IMR-90 (cell line): ENCODE data around the gene ABL1. TPM values are rescaled to one million over a fixed set of nuclear protein-coding genes. Genes with fewer than 3 reads are reported as not detected.

Experiments
- ATAC-seq: fragments of 200-7000 bp; cut with Tn5 transposase; 2 replicates; pipeline ENCODE4 v1.9.1; 2020; ENCODE audit warnings: low read depth, mild to moderate bottlenecking, moderate library complexity
- BruUV-seq: library from RNA; stranded (reverse); fragments of 400-500 nt; replicated peaks from 2 replicates; lab custom pipeline; 2021; lab: Mats Ljungman, UMichigan
- CTCF ChIA-PET: fragments of 300-600 bp; formaldehyde crosslinking; extraction: SDS; loops from one replicate; lab custom pipeline; 2021; ENCODE audit warnings: antibody characterized with exemption; lab: Yijun Ruan, JAX
- POLR2A ChIA-PET: fragments of 300-600 bp; sonication (Branson Sonifier 250); formaldehyde crosslinking; loops from one replicate; lab custom pipeline; 2022; ENCODE audit warnings: antibody characterized with exemption; ENCODE audit not compliant: unreplicated experiment; lab: Charles Lee
- DNase-seq: peaks from one replicate; pipeline ENCODE4 v3.0.0; 2013
- H2AFZ ChIP-seq: replicated peaks from 2 replicates; pipeline ENCODE3; 2013; ENCODE audit warnings: low read length, mild to moderate bottlenecking; ENCODE audit not compliant: poor library complexity
- H2AK5ac ChIP-seq: 2 replicates; pipeline ENCODE4 v1.6.1; 2013; ENCODE audit warnings: low read depth, low read length, inconsistent platforms
- H2AK9ac ChIP-seq: replicated peaks from 2 replicates; pipeline ENCODE3; 2013; ENCODE audit warnings: mild to moderate bottlenecking, low read depth, low read length, moderate library complexity; ENCODE audit not compliant: poor library complexity
- H2BK120ac ChIP-seq: 2 replicates; pipeline ENCODE4 v1.6.1; 2013; ENCODE audit warnings: low read depth, low read length, inconsistent platforms
- H2BK15ac ChIP-seq: 3 replicates; pipeline ENCODE4 v1.6.1; 2013; ENCODE audit warnings: low read depth, low read length, inconsistent platforms
- H2BK20ac ChIP-seq: 2 replicates; pipeline ENCODE4 v1.6.1; 2013; ENCODE audit warnings: low read depth, mild to moderate bottlenecking, inconsistent platforms, low read length, moderate library complexity
- H2BK5ac ChIP-seq: 2 replicates; pipeline ENCODE4 v1.6.1; 2013; ENCODE audit warnings: mild to moderate bottlenecking, low read depth, low read length, inconsistent platforms; ENCODE audit not compliant: poor library complexity, severe bottlenecking
- H3K14ac ChIP-seq: replicated peaks from 2 replicates; pipeline ENCODE4 v1.6.1; 2013; ENCODE audit warnings: low read depth, low read length, inconsistent platforms
- H3K18ac ChIP-seq: 2 replicates; pipeline ENCODE4 v1.6.1; 2013; ENCODE audit warnings: low read depth, low read length, control low read depth
- H3K23ac ChIP-seq: 2 replicates; pipeline ENCODE4 v1.6.1; 2013; ENCODE audit warnings: low read depth, low read length, inconsistent platforms
- H3K27ac ChIP-seq: 2 replicates; pipeline ENCODE4 v1.5.1; 2013; ENCODE audit warnings: mild to moderate bottlenecking, control low read depth, low read length; ENCODE audit not compliant: insufficient read depth
- H3K27me3 ChIP-seq: 2 replicates; pipeline ENCODE4 v1.6.1; 2013; ENCODE audit warnings: low read length; ENCODE audit not compliant: control insufficient read depth, insufficient read depth
- H3K36me3 ChIP-seq: 2 replicates; pipeline ENCODE4 v1.6.1; 2013; ENCODE audit warnings: low read length, mixed read lengths; ENCODE audit not compliant: control insufficient read depth, insufficient read depth
- H3K4ac ChIP-seq: 2 replicates; pipeline ENCODE4 v1.6.1; 2013; ENCODE audit warnings: low read depth, low read length, inconsistent platforms
- H3K4me1 ChIP-seq: 2 replicates; pipeline ENCODE4 v1.6.1; 2013; ENCODE audit warnings: low read length, mixed read lengths; ENCODE audit not compliant: control insufficient read depth, insufficient read depth
- H3K4me2 ChIP-seq: 2 replicates; pipeline ENCODE4 v1.6.1; 2013; ENCODE audit warnings: low read depth, mild to moderate bottlenecking, control low read depth, low read length, moderate library complexity
- H3K4me3 ChIP-seq: 2 replicates; pipeline ENCODE4 v1.5.1; 2013; ENCODE audit warnings: low read depth, mild to moderate bottlenecking, control low read depth, low read length, moderate library complexity; ENCODE audit not compliant: insufficient read depth
- H3K56ac ChIP-seq: 2 replicates; pipeline ENCODE4 v1.6.1; 2013; ENCODE audit warnings: low read length, inconsistent platforms; ENCODE audit not compliant: insufficient read depth; ENCODE audit errors: extremely low read depth
- H3K79me1 ChIP-seq, 2 experiments: 2 replicates each; pipeline ENCODE4 v1.6.1; 2013; ENCODE audit warnings: low read length in 2 of 2, inconsistent platforms in 1 of 2, low read depth in 1 of 2
- H3K9ac ChIP-seq: 2 replicates; pipeline ENCODE4 v1.6.1; 2013; ENCODE audit warnings: low read depth, low read length, control low read depth
- H3K9me1 ChIP-seq: 2 replicates; pipeline ENCODE4 v1.6.1; 2013; ENCODE audit warnings: low read length, inconsistent platforms; ENCODE audit not compliant: insufficient read depth
- H3K9me3 ChIP-seq: 2 replicates; pipeline ENCODE4 v1.6.1; 2013; ENCODE audit warnings: low read length; ENCODE audit not compliant: control insufficient read depth, insufficient read depth
- H4K20me1 ChIP-seq: 2 replicates; pipeline ENCODE4 v1.6.1; 2013; ENCODE audit warnings: low read length, inconsistent platforms; ENCODE audit not compliant: insufficient read depth
- H4K5ac ChIP-seq: 2 replicates; pipeline ENCODE4 v1.6.1; 2013; ENCODE audit warnings: mild to moderate bottlenecking, low read depth, low read length, control low read depth
- H4K8ac ChIP-seq, 2 experiments: 2 replicates each; pipeline ENCODE4 v1.6.1; 2013; ENCODE audit warnings: low read depth in 2 of 2, low read length in 2 of 2, control low read depth in 1 of 2, inconsistent platforms in 1 of 2
- H4K91ac ChIP-seq: 2 replicates; pipeline ENCODE4 v1.6.1; 2013; ENCODE audit warnings: low read depth, low read length, inconsistent platforms; ENCODE audit not compliant: insufficient read depth
- BHLHE40 ChIP-seq: fragments of 150-350 bp; IDR thresholded peaks from 2 replicates; pipeline ENCODE4 v1.6.1; 2016; ENCODE audit warnings: mild to moderate bottlenecking, low read depth, low read length
- CEBPB ChIP-seq: IDR thresholded peaks from 2 replicates; pipeline ENCODE4 v1.6.1; 2012; ENCODE audit warnings: low read depth, low read length, improper control_type of control experiment
- CHD1 ChIP-seq: IDR thresholded peaks from 2 replicates; pipeline ENCODE4 v1.6.1; 2012; ENCODE audit warnings: low read depth, low read length, improper control_type of control experiment
- CTCF ChIP-seq: conservative IDR thresholded peaks from 2 replicates; pipeline ENCODE4 v1.5.1; 2012; ENCODE audit warnings: mild to moderate bottlenecking, low read depth, low read length, improper control_type of control experiment
- ELK1 ChIP-seq: fragments of 150-350 bp; IDR thresholded peaks from 2 replicates; pipeline ENCODE4 v1.6.1; 2016; ENCODE audit warnings: low read depth, mild to moderate bottlenecking, low read length, moderate library complexity, borderline replicate concordance
- FOS ChIP-seq: fragments of 150-350 bp; IDR thresholded peaks from 2 replicates; pipeline ENCODE4 v1.6.1; 2016; ENCODE audit warnings: low read depth, low read length
- MAFK ChIP-seq: IDR thresholded peaks from 2 replicates; pipeline ENCODE4 v1.6.1; 2012; ENCODE audit warnings: low read depth, low read length, improper control_type of control experiment
- MAZ ChIP-seq: IDR thresholded peaks from 2 replicates; pipeline ENCODE4 v1.6.1; 2012; ENCODE audit warnings: low read depth, mild to moderate bottlenecking, low read length, improper control_type of control experiment, moderate library complexity, borderline replicate concordance
- MXI1 ChIP-seq: IDR thresholded peaks from 2 replicates; pipeline ENCODE4 v1.6.1; 2012; ENCODE audit warnings: low read depth, mild to moderate bottlenecking, low read length, moderate library complexity, borderline replicate concordance
- NFE2L2 ChIP-seq: fragments of 150-350 bp; IDR thresholded peaks from 2 replicates; pipeline ENCODE4 v1.6.1; 2016; ENCODE audit warnings: low read depth, mild to moderate bottlenecking, low read length
- POLR2A ChIP-seq: IDR thresholded peaks from 2 replicates; pipeline ENCODE4 v1.6.1; 2012; ENCODE audit warnings: mild to moderate bottlenecking, low read depth, low read length
- RAD21 ChIP-seq: IDR thresholded peaks from 2 replicates; pipeline ENCODE4 v1.6.1; 2012; ENCODE audit warnings: low read length, improper control_type of control experiment
- RCOR1 ChIP-seq: IDR thresholded peaks from 2 replicates; pipeline ENCODE4 v1.6.1; 2012; ENCODE audit warnings: mild to moderate bottlenecking, low read length, improper control_type of control experiment; ENCODE audit not compliant: insufficient replicate concordance
- RFX5 ChIP-seq: IDR thresholded peaks from 2 replicates; pipeline ENCODE4 v1.8.0; 2012; ENCODE audit warnings: low read depth, mild to moderate bottlenecking, low read length, moderate library complexity
- SMC3 ChIP-seq: fragments of 150-350 bp; IDR thresholded peaks from 2 replicates; pipeline ENCODE4 v1.6.1; 2016; ENCODE audit warnings: low read depth, mild to moderate bottlenecking, antibody characterized with exemption, low read length, moderate library complexity
- USF2 ChIP-seq: fragments of 150-350 bp; IDR thresholded peaks from 2 replicates; pipeline ENCODE4 v1.6.1; 2017; ENCODE audit warnings: mild to moderate bottlenecking, antibody characterized with exemption, low read length, low read depth
- WGBS, 2 experiments: methylation state at CpG; one replicate each; pipeline versions ENCODE4 v1.1.5 to v1.1.7; 2013; ENCODE audit warnings: missing lambda C conversion rate in 2 of 2; ENCODE audit not compliant: insufficient read length in 1 of 2; ENCODE audit errors: extremely low coverage in 2 of 2; 5-methylcytosine and 5-hydroxymethylcytosine counted together
- dilution Hi-C: fragments of 300-500 bp; cut with HindIII; formaldehyde crosslinking; loops from one replicate; pipeline ENCODE4 v1.14.3; 2018; ENCODE audit warnings: low sequenced_read_pairs; ENCODE audit not compliant: unreplicated experiment
- in situ Hi-C: fragments of 300-500 bp; cut with MboI; formaldehyde crosslinking; loops from 3 replicates; pipeline ENCODE4 v1.14.3; 2019; ENCODE audit warnings: low sequenced_read_pairs, inconsistent platforms, mixed read lengths
- intact Hi-C: fragments of 100-400 bp; cut with micrococcal nuclease; formaldehyde crosslinking; loops from 2 replicates; pipeline ENCODE4 v1.10.0; 2022
- polyA plus RNA-seq, 3 experiments: library from polyadenylated mRNA; depleted of rRNA; stranded (reverse); fragments of >200 nt; gene quantifications; 2 replicates each; pipeline ENCODE4 v1.2.3, GENCODE V29; 2012; ENCODE audit warnings: low replicate concordance in 1 of 3
- total RNA-seq: library from RNA; depleted of rRNA; stranded (reverse); fragments of >200 nt; gene quantifications from 2 replicates; pipeline ENCODE4 v1.2.3, GENCODE V29; 2012

ABL1 gene
- total and polyA plus RNA-seq, 2 of the 4 experiments (the other 2 are of a cell fraction), result 33.7 to 49.1 TPM

- Histone ChIP-seq H3K56ac (no peak overlapping the region), H2BK5ac (no peak overlapping the region), H3K9me3 (no peaks in the 10 kb centered on the region), H3K4ac (no peak overlapping the region), H4K20me1 (peaks cover 42% of the 10 kb centered on the region), H3K14ac (no peak overlapping the region), H2BK15ac (no peak overlapping the region), H4K91ac (no peak overlapping the region), H2AK5ac (no peak overlapping the region), H3K4me3 (no peak overlapping the region), H3K79me1 (peaks cover 44 to 80% of the 10 kb centered on the region in 2 experiments), H3K9me1 (no peaks in the 10 kb centered on the region), H3K36me3 (peaks cover 67% of the 10 kb centered on the region), H3K9ac (no peak overlapping the region), H3K4me2 (no peak overlapping the region), H3K27me3 (no peaks in the 10 kb centered on the region), H3K18ac (no peak overlapping the region), H3K4me1 (peaks cover 2% of the 10 kb centered on the region; the same call in 1 of the 2 replicates), H4K8ac (no peak overlapping the region), H2AK9ac (no peak overlapping the region), H3K27ac (no peak overlapping the region), H3K23ac (no peak overlapping the region), H4K5ac (no peak overlapping the region), H2AFZ (no peak overlapping the region), H2BK120ac (no peak overlapping the region), H2BK20ac (no peak overlapping the region)
- TF ChIP-seq USF2, result no peak
- no peak for TF ChIP-seq NFE2L2
- TF ChIP-seq FOS, result no peak
- no peak for TF ChIP-seq SMC3
- TF ChIP-seq MXI1, result no peak
- no peak for TF ChIP-seq CTCF
- TF ChIP-seq RAD21, result no peak
- TF ChIP-seq CEBPB, result no peak
- TF ChIP-seq BHLHE40, result no peak
- no peak for TF ChIP-seq RCOR1
- TF ChIP-seq POLR2A, result no peak
- no peak for TF ChIP-seq ELK1
- TF ChIP-seq MAFK, result no peak
- TF ChIP-seq RFX5, result no peak
- no peak for TF ChIP-seq CHD1
- no peak for TF ChIP-seq MAZ
- POLR2A ChIA-PET, result no interaction called here
- intact Hi-C loops, result no loop called here
- CTCF ChIA-PET, result no interaction called here
- no peak for ATAC-seq
- no TSS peak for BruUV-seq
- dilution Hi-C loops, result no loop called here
- DNase-seq, result no peak
- in situ Hi-C loops, result no loop called here
- whole genome bisulfite sequencing, 2 experiments, result 98% methylated on average over 8 of the region's 15 CpGs; no CpG with 5 or more reads in 1 of the 2 experiments
Observed at GRCh38 chr9:130872093-130872492, 37.0 kb downstream of the ABL1 start.
